ENCODE data around the gene EPM2A. TPM values are rescaled to one million over a fixed set of nuclear protein-coding genes. Genes with fewer than 3 reads are reported as not detected.

EPM2A gene
- total RNA-seq, 1 donor from 2014 or later: 4.2 TPM

GRCh38 chr6:145632971-145633370 is 102.3 kb downstream of the EPM2A start:
- DNase-seq: no peak
- H3K27me3 Mint-ChIP-seq: no peaks in the 10 kb centered on the region
- intact Hi-C loops (cut with micrococcal nuclease): loop anchor here (5.0 kb wide), 1 partner anchor 1051 kb away; no protein-coding TSS in a partner anchor
- no peaks in the 10 kb centered on the region for H3K36me3 Mint-ChIP-seq (ENCODE audit: low read depth)
- H3K9me3 Mint-ChIP-seq: no peaks in the 10 kb centered on the region
- no peaks in the 10 kb centered on the region for H3K4me1 Mint-ChIP-seq
- H3K4me3 Mint-ChIP-seq: no peak overlapping the region
- no peak overlapping the region for H3K27ac Mint-ChIP-seq

- H3K9me3 Mint-ChIP-seq: no peaks in the 10 kb centered on the region
- intact Hi-C loops (cut with micrococcal nuclease): loop anchor here (5.0 kb wide), 1 partner anchor 1049 kb away; no protein-coding TSS in a partner anchor
- H3K4me3 Mint-ChIP-seq: no peak overlapping the region
- no peak overlapping the region for H3K27ac Mint-ChIP-seq
- no peaks in the 10 kb centered on the region for H3K27me3 Mint-ChIP-seq
- H3K36me3 Mint-ChIP-seq (ENCODE audit: low read depth): no peaks in the 10 kb centered on the region
- no peaks in the 10 kb centered on the region for H3K4me1 Mint-ChIP-seq
- no peak for DNase-seq
Observed at GRCh38 chr6:145631374-145631773, 103.9 kb downstream of the EPM2A start.

DNA sequence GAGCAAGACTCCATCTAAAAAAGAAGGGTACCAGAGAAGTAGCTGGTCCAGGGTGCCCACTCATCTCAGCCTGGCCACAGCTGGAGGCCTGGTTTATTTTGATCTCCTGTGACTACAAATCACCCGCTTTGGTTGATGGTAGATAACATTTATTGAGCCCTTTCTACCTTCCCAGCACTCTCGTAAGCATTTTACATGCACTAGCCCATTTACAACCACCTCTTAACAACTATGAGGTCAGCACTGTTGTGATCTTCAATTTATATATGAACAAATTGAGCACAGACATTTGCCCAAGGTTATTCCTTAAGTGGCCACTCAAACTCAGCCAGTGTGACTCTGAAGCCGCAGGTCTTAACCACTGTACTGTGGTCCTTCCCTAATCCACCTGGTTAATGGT is 104.7 kb downstream of the EPM2A start:
- Mint-ChIP-seq H3K36me3 (ENCODE audit: low read depth) (no peaks in the 10 kb centered on the region), H3K4me1 (no peaks in the 10 kb centered on the region), H3K9me3 (no peaks in the 10 kb centered on the region), H3K27ac (no peak overlapping the region), H3K4me3 (no peak overlapping the region), H3K27me3 (no peaks in the 10 kb centered on the region)
- intact Hi-C loops (cut with micrococcal nuclease): loop anchor here (5.0 kb wide), 1 partner anchor 1048 kb away; no protein-coding TSS in a partner anchor
- no peak for DNase-seq

- H3K9me3 Mint-ChIP-seq: no peaks in the 10 kb centered on the region
- no peaks in the 10 kb centered on the region for H3K27me3 Mint-ChIP-seq
- H3K4me1 Mint-ChIP-seq: no peaks in the 10 kb centered on the region
- H3K27ac Mint-ChIP-seq: no peak overlapping the region
- H3K4me3 Mint-ChIP-seq: no peak overlapping the region
- H3K36me3 Mint-ChIP-seq (ENCODE audit: low read depth): no peaks in the 10 kb centered on the region
- no peak for DNase-seq
- intact Hi-C loops (cut with micrococcal nuclease): no loop called here
Observed at GRCh38 chr6:145629478-145629877, 105.8 kb downstream of the EPM2A start.

DNA sequence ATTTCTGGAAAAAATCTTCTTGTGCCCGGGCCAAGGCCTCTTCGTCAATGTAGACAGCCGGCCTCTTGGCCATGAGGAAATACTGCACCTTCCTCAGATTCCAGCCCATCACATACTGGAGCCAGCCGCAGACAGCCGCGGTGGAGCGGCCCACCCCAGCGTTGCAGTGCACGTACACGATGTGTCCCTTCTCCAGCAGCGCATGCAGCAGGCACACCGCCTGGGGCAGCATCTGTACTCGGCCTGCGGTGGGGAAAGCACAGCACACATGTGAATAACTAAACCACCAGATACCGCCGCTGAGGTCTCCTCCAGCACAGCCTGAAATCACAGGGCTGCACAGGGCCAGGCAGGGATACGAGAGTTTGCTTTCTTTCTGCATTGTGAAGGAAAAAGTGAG is 107.9 kb downstream of the EPM2A start:
- DNase-seq: no peak
- no peak overlapping the region for H3K4me3 Mint-ChIP-seq
- no peaks in the 10 kb centered on the region for H3K9me3 Mint-ChIP-seq
- intact Hi-C loops (cut with micrococcal nuclease): no loop called here
- H3K4me1 Mint-ChIP-seq: no peaks in the 10 kb centered on the region
- no peak overlapping the region for H3K27ac Mint-ChIP-seq
- H3K36me3 Mint-ChIP-seq (ENCODE audit: low read depth): no peaks in the 10 kb centered on the region
- no peaks in the 10 kb centered on the region for H3K27me3 Mint-ChIP-seq

- Mint-ChIP-seq H3K9me3 (no peaks in the 10 kb centered on the region), H3K36me3 (ENCODE audit: low read depth) (no peaks in the 10 kb centered on the region), H3K4me1 (no peaks in the 10 kb centered on the region), H3K4me3 (no peak overlapping the region), H3K27ac (no peak overlapping the region), H3K27me3 (no peaks in the 10 kb centered on the region)
- DNase-seq: no peak
- intact Hi-C loops (cut with micrococcal nuclease): no loop called here
Observed at GRCh38 chr6:145626857-145627256, 108.5 kb downstream of the EPM2A start.

DNA sequence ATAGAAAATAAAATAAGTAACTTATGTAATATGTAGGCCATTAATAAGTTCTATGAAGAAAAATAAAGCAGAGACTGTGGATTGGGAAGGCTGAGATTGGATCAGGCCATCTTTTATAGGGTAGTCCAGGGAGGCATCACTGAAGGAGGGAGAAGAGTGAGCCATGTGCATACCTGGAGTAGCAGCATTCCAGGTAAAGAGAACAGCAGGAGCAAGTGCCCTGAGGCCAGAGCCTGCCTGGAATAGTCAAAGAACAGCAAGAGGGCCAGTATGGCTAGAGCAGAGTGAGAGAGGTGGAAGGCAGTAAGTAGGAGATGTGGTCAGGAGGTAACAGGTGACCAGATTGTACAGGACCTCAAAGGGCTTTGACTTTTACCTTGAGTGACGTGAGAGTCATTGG is 112.1 kb downstream of the EPM2A start:
- intact Hi-C loops (cut with micrococcal nuclease): no loop called here
- no peaks in the 10 kb centered on the region for H3K27me3 Mint-ChIP-seq
- H3K4me1 Mint-ChIP-seq: peaks cover 4% of the 10 kb centered on the region
- no peak for DNase-seq
- H3K36me3 Mint-ChIP-seq (ENCODE audit: low read depth): no peaks in the 10 kb centered on the region
- H3K9me3 Mint-ChIP-seq: peaks cover 12% of the 10 kb centered on the region
- no peak overlapping the region for H3K27ac Mint-ChIP-seq
- no peak overlapping the region for H3K4me3 Mint-ChIP-seq

DNA sequence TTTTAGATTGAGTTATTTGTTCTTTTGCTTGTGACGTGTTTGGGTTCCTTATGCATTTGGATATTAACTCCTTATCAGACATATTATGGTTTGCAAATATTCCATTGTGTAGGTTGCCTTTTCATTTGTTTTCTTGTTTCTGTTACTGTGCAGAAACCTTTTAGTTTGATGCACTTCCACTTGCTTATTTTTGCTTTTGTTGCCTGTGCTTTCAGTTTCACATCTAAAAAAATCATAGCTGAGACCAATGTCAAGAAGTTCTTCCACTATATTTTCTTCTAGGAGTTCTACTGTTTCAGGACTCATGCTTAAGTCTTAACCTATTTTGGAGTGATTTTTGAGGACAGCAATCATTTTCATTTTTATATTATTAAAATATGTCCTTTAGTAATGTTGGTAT is 113.5 kb downstream of the EPM2A start:
- no peak for DNase-seq
- intact Hi-C loops (cut with micrococcal nuclease): no loop called here
- H3K9me3 Mint-ChIP-seq: peaks cover 15% of the 10 kb centered on the region
- H3K27me3 Mint-ChIP-seq: no peaks in the 10 kb centered on the region
- peaks cover 4% of the 10 kb centered on the region for H3K4me1 Mint-ChIP-seq
- H3K36me3 Mint-ChIP-seq (ENCODE audit: low read depth): no peaks in the 10 kb centered on the region
- no peak overlapping the region for H3K27ac Mint-ChIP-seq
- H3K4me3 Mint-ChIP-seq: no peak overlapping the region

DNA sequence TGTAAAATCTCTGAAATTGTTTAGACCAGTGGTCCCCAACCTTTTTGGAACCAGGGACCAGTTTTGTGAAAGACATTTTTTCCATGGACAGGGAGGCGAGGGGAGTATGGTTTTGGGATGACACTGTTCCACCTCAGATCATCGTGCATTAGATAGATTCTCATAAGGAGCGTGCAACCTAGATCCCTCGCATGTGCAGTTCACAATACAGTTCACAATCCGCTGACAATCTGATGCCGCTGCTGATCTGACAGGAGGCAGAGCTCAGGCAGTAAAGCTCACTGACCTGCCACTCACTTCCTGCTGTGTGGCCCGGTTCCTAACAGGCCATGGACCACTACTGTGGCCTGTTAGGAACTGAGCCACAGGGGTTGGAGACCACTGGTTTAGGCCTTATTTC is 115.2 kb downstream of the EPM2A start:
- peaks cover 22% of the 10 kb centered on the region for H3K9me3 Mint-ChIP-seq
- H3K27me3 Mint-ChIP-seq: no peaks in the 10 kb centered on the region
- no peak overlapping the region for H3K27ac Mint-ChIP-seq
- no peak for DNase-seq
- H3K4me3 Mint-ChIP-seq: no peak overlapping the region
- H3K4me1 Mint-ChIP-seq: peaks cover 4% of the 10 kb centered on the region
- no peaks in the 10 kb centered on the region for H3K36me3 Mint-ChIP-seq (ENCODE audit: low read depth)
- intact Hi-C loops (cut with micrococcal nuclease): no loop called here

GRCh38 chr6:145609521-145609920 is 125.8 kb downstream of the EPM2A start:
- Mint-ChIP-seq H3K9me3 (no peaks in the 10 kb centered on the region), H3K4me1 (no peaks in the 10 kb centered on the region), H3K36me3 (ENCODE audit: low read depth) (no peaks in the 10 kb centered on the region), H3K27ac (no peak overlapping the region), H3K27me3 (peaks cover 2% of the 10 kb centered on the region), H3K4me3 (no peak overlapping the region)
- intact Hi-C loops (cut with micrococcal nuclease): no loop called here
- no peak for DNase-seq

- no peak overlapping the region for H3K4me3 Mint-ChIP-seq
- no peaks in the 10 kb centered on the region for H3K36me3 Mint-ChIP-seq (ENCODE audit: low read depth)
- H3K9me3 Mint-ChIP-seq: no peaks in the 10 kb centered on the region
- peaks cover 2% of the 10 kb centered on the region for H3K27me3 Mint-ChIP-seq
- H3K4me1 Mint-ChIP-seq: no peaks in the 10 kb centered on the region
- DNase-seq: no peak
- H3K27ac Mint-ChIP-seq: no peak overlapping the region
- intact Hi-C loops (cut with micrococcal nuclease): no loop called here
Observed at GRCh38 chr6:145608850-145609249, 126.5 kb downstream of the EPM2A start.

- intact Hi-C loops (cut with micrococcal nuclease): no loop called here
- peaks cover 2% of the 10 kb centered on the region for H3K27me3 Mint-ChIP-seq
- H3K36me3 Mint-ChIP-seq (ENCODE audit: low read depth): no peaks in the 10 kb centered on the region
- H3K4me3 Mint-ChIP-seq: no peak overlapping the region
- no peaks in the 10 kb centered on the region for H3K9me3 Mint-ChIP-seq
- H3K27ac Mint-ChIP-seq: no peak overlapping the region
- no peaks in the 10 kb centered on the region for H3K4me1 Mint-ChIP-seq
- DNase-seq: no peak
Observed at GRCh38 chr6:145603991-145604390, 131.3 kb downstream of the EPM2A start.

GRCh38 chr6:145603424-145603833 is 131.9 kb downstream of the EPM2A start:
- Mint-ChIP-seq H3K9me3 (no peaks in the 10 kb centered on the region), H3K27ac (no peak overlapping the region), H3K27me3 (peaks cover 2% of the 10 kb centered on the region), H3K36me3 (ENCODE audit: low read depth) (no peaks in the 10 kb centered on the region), H3K4me1 (no peaks in the 10 kb centered on the region), H3K4me3 (no peak overlapping the region)
- intact Hi-C loops (cut with micrococcal nuclease): no loop called here
- DNase-seq: no peak

- no peak overlapping the region for H3K27ac Mint-ChIP-seq
- H3K36me3 Mint-ChIP-seq (ENCODE audit: low read depth): no peaks in the 10 kb centered on the region
- H3K4me3 Mint-ChIP-seq: no peak overlapping the region
- H3K4me1 Mint-ChIP-seq: no peaks in the 10 kb centered on the region
- no peak for DNase-seq
- H3K27me3 Mint-ChIP-seq: peaks cover 2% of the 10 kb centered on the region
- intact Hi-C loops (cut with micrococcal nuclease): no loop called here
- no peaks in the 10 kb centered on the region for H3K9me3 Mint-ChIP-seq
Observed at GRCh38 chr6:145602726-145603326, 132.5 kb downstream of the EPM2A start.

DNA sequence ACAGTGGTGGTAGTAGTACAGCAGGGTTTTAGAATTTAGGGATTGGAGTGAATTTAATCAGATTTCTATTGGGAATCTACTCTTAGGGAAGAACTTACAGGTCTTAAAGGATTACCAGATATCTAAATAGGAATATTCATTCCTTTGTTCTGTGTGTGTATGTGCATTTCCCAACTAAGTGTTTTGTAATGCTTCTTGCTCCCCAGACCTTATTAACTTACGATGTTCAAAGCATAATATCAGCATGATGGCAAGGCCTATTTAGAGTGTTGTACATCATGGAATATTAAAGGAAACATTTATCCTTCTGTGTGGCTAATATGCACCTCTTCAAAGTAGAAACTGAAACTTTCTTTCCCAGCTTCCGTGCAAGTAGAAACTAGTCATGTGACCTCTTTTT is 133.9 kb downstream of the EPM2A start:
- no peaks in the 10 kb centered on the region for H3K9me3 Mint-ChIP-seq
- no peak overlapping the region for H3K27ac Mint-ChIP-seq

More for the DNA sequence above, 133.9 kb downstream of the EPM2A start:
- Mint-ChIP-seq H3K4me3 (no peak overlapping the region), H3K36me3 (ENCODE audit: low read depth) (no peaks in the 10 kb centered on the region), H3K4me1 (no peaks in the 10 kb centered on the region), H3K27me3 (peaks cover 2% of the 10 kb centered on the region)
- intact Hi-C loops (cut with micrococcal nuclease): no loop called here
- DNase-seq: no peak
